ENCODE results near the gene TNRC6B.

TNRC6B gene

GRCh38 chr22:40332319-40332781 lies 154.6 kb downstream of the TNRC6B start:
- Mint-ChIP-seq H3K27ac (peak overlapping the region; percentile 79), H3K36me3 (ENCODE audit: low read depth) (peaks cover 7% of the 10 kb centered on the region), H3K4me3 (peak overlapping the region; percentile 51), H3K4me1 (ENCODE audit: low read depth) (peaks cover 91% of the 10 kb centered on the region), H3K9me3 (no peaks in the 10 kb centered on the region), H3K27me3 (no peaks in the 10 kb centered on the region)
- no peak for DNase-seq

DNA sequence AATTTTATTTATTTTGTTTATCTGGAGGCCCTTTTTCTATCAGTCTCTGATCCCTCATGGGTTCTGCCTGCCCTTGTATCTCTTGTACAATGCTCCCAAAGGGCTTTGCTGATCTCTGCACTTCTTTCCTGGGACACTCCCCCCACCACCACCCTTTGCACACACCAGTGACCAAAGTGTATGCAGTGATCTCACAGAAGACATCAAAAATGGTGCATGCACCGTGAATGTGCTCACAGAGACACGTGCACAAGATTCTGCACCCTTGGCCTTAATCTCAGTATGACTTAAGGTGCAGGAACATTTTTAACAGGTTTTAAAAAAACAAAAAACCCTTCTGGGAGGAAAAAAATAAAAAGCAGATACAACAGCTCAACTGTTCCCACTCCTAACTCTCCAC lies 156.3 kb downstream of the TNRC6B start:
- H3K27me3 Mint-ChIP-seq = no peaks in the 10 kb centered on the region
- no peaks in the 10 kb centered on the region for H3K9me3 Mint-ChIP-seq
- peaks cover 6% of the 10 kb centered on the region for H3K36me3 Mint-ChIP-seq (ENCODE audit: low read depth)
- no peak overlapping the region for H3K4me3 Mint-ChIP-seq
- peaks cover 85% of the 10 kb centered on the region for H3K4me1 Mint-ChIP-seq (ENCODE audit: low read depth)
- peak overlapping the region; percentile 86 for H3K27ac Mint-ChIP-seq
- no peak for DNase-seq

- Mint-ChIP-seq H3K4me3 (peak overlapping the region; percentile 49), H3K27ac (peak overlapping the region; percentile 86), H3K4me1 (ENCODE audit: low read depth) (peaks cover 76% of the 10 kb centered on the region), H3K9me3 (no peaks in the 10 kb centered on the region), H3K27me3 (no peaks in the 10 kb centered on the region), H3K36me3 (ENCODE audit: low read depth) (peaks cover 6% of the 10 kb centered on the region)
- no peak for DNase-seq
Observed at GRCh38 chr22:40334899-40335298, 157.2 kb downstream of the TNRC6B start.

GRCh38 chr22:40335358-40335757 lies 157.6 kb downstream of the TNRC6B start:
- no peak for DNase-seq
- no peak overlapping the region for H3K4me3 Mint-ChIP-seq
- peaks cover 74% of the 10 kb centered on the region for H3K4me1 Mint-ChIP-seq (ENCODE audit: low read depth)
- H3K27me3 Mint-ChIP-seq = no peaks in the 10 kb centered on the region
- no peaks in the 10 kb centered on the region for H3K9me3 Mint-ChIP-seq
- peak overlapping the region; percentile 86 for H3K27ac Mint-ChIP-seq
- H3K36me3 Mint-ChIP-seq (ENCODE audit: low read depth) = peaks cover 6% of the 10 kb centered on the region

DNA sequence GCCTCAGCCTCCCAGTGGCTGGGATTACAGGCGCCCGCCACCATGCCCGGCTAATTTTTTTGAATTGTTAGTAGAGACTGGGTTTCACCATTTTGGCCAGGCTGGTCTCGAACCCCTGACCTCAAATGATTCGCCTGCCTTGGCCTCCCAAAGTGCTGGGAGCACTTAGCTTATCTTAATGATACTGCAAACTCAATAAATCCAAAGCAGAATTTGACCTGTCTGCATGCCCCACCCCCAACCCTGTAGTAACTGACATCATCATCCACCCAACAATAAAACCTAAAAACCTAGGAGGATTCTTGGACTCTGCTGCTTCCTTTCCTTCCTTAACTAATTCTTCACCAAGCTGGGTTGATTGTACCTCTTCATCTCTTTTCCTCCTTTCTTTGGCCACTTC lies 162.3 kb downstream of the TNRC6B start:
- Mint-ChIP-seq H3K9me3 (no peaks in the 10 kb centered on the region), H3K4me3 (no peak overlapping the region), H3K27me3 (no peaks in the 10 kb centered on the region), H3K36me3 (ENCODE audit: low read depth) (peaks cover 10% of the 10 kb centered on the region), H3K27ac (peak overlapping the region; percentile 30), H3K4me1 (ENCODE audit: low read depth) (peaks cover 58% of the 10 kb centered on the region)
- no peak for DNase-seq

DNA sequence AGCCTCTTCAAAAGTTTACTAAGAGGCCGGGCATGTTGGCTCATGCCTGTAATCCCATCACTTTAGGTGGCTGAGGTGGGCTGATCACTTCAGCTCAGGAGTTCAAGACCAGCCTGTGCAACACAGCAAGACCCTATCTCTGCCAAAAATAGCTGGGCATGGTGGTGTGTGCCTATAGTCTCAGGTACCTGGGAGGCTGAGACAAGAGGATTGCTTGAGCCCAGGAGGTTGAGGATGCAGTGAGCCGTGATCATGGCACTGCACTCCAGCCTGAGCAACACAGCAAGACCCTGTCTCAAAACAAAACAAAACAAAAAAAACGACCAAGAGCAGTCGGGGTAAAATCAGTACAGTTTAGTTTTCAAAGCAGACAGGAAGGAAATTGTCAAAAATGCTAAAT lies 163.9 kb downstream of the TNRC6B start:
- Mint-ChIP-seq H3K9me3 (no peaks in the 10 kb centered on the region), H3K27ac (peak overlapping the region; percentile 42), H3K4me1 (ENCODE audit: low read depth) (peaks cover 49% of the 10 kb centered on the region), H3K27me3 (no peaks in the 10 kb centered on the region), H3K4me3 (no peak overlapping the region), H3K36me3 (ENCODE audit: low read depth) (peaks cover 21% of the 10 kb centered on the region)
- DNase-seq = peak; percentile 19

- H3K27ac Mint-ChIP-seq = peak overlapping the region; percentile 85
- no peaks in the 10 kb centered on the region for H3K9me3 Mint-ChIP-seq
- H3K4me1 Mint-ChIP-seq (ENCODE audit: low read depth) = peaks cover 47% of the 10 kb centered on the region
- DNase-seq = peak; percentile 21
- no peak overlapping the region for H3K4me3 Mint-ChIP-seq
- no peaks in the 10 kb centered on the region for H3K27me3 Mint-ChIP-seq
- peaks cover 30% of the 10 kb centered on the region for H3K36me3 Mint-ChIP-seq (ENCODE audit: low read depth)
Observed at GRCh38 chr22:40342521-40342920, 164.8 kb downstream of the TNRC6B start.

- peaks cover 53% of the 10 kb centered on the region for H3K36me3 Mint-ChIP-seq (ENCODE audit: low read depth)
Observed at GRCh38 chr22:40345271-40345670, 167.5 kb downstream of the TNRC6B start.

DNA sequence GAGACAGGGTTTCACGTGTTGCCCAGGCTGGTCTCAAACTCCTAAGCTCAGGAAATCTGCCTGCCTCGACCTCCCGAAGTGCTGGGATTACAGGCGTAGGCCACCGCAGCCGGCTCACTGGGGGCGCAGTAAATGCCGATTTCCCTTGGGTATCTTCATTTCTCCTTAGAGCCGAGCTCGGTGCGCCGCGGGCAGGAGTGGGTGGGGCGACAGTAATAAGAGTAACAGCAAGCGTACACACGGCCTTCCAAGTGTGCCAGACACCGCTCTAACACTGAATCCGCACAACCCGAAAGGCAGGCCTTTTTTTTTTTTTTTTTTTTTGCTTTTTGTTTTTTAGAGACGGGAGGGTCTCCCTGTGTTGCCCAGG lies 168.1 kb downstream of the TNRC6B start:
- H3K27ac Mint-ChIP-seq = peak overlapping the region; percentile 99
- no peaks in the 10 kb centered on the region for H3K9me3 Mint-ChIP-seq
- H3K4me3 Mint-ChIP-seq = peak overlapping the region; percentile 99

More at GRCh38 chr22:40345271-40345670, 167.5 kb downstream of the TNRC6B start:
- H3K27me3 Mint-ChIP-seq = no peaks in the 10 kb centered on the region
- H3K9me3 Mint-ChIP-seq = no peaks in the 10 kb centered on the region
- peaks cover 54% of the 10 kb centered on the region for H3K4me1 Mint-ChIP-seq (ENCODE audit: low read depth)
- peak overlapping the region; percentile 99 for H3K27ac Mint-ChIP-seq
- H3K4me3 Mint-ChIP-seq = peak overlapping the region; percentile 99
- peak; percentile 46 for DNase-seq

GRCh38 chr22:40346185-40347118 lies 168.7 kb downstream of the TNRC6B start, which contains the start of gene ADSL:
TSS of gene ADSL (plus strand) at chr22:40346500. CDS start at chr22:40346559, 59 bp downstream.
- H3K27me3 Mint-ChIP-seq = no peaks in the 10 kb centered on the region
- no peaks in the 10 kb centered on the region for H3K9me3 Mint-ChIP-seq
- H3K4me3 Mint-ChIP-seq = peak within 1 kb of the TSS; percentile 99
- peak within 1 kb of the TSS; percentile 99 for H3K27ac Mint-ChIP-seq
- H3K36me3 Mint-ChIP-seq (ENCODE audit: low read depth) = peaks cover 62% of the 10 kb centered on the region
- peak; percentile 94 for DNase-seq
- H3K4me1 Mint-ChIP-seq (ENCODE audit: low read depth) = peaks cover 52% of the 10 kb centered on the region

More for the DNA sequence above, 168.1 kb downstream of the TNRC6B start:
- H3K36me3 Mint-ChIP-seq (ENCODE audit: low read depth) = peaks cover 58% of the 10 kb centered on the region
- peaks cover 52% of the 10 kb centered on the region for H3K4me1 Mint-ChIP-seq (ENCODE audit: low read depth)
- peak; percentile 77 for DNase-seq
- H3K27me3 Mint-ChIP-seq = no peaks in the 10 kb centered on the region

DNA sequence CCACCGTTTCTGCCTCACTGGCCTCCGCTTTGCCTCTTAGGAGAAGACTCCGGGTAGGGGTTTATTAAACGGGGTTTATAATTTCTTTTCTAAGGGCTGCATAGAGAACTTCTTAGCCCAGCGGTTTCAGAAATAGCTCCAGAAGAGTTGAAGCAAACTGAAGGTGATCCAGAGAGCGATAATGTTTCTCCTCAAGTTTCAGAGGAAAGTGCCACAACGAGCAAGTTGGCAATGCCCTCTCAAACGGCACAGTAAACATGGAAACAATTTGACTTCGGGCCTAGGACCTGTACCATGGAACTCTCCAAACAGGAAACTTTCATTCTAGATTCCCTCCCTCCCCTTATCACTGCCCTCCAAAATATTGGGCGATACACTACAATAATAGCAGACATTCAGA lies 169.6 kb downstream of the TNRC6B start:
- no peaks in the 10 kb centered on the region for H3K27me3 Mint-ChIP-seq
- peak overlapping the region; percentile 99 for H3K27ac Mint-ChIP-seq
- H3K4me1 Mint-ChIP-seq (ENCODE audit: low read depth) = peaks cover 48% of the 10 kb centered on the region

GRCh38 chr22:40348025-40348658 lies 170.4 kb downstream of the TNRC6B start:
- DNase-seq = peak; percentile 72
- H3K4me1 Mint-ChIP-seq (ENCODE audit: low read depth) = peaks cover 43% of the 10 kb centered on the region
- peak overlapping the region; percentile 99 for H3K27ac Mint-ChIP-seq
- peaks cover 79% of the 10 kb centered on the region for H3K36me3 Mint-ChIP-seq (ENCODE audit: low read depth)
- peak overlapping the region; percentile 99 for H3K4me3 Mint-ChIP-seq
- H3K9me3 Mint-ChIP-seq = no peaks in the 10 kb centered on the region
- no peaks in the 10 kb centered on the region for H3K27me3 Mint-ChIP-seq

More for the DNA sequence above, 169.6 kb downstream of the TNRC6B start:
- Mint-ChIP-seq H3K4me3 (peak overlapping the region; percentile 99), H3K36me3 (ENCODE audit: low read depth) (peaks cover 71% of the 10 kb centered on the region), H3K9me3 (no peaks in the 10 kb centered on the region)
- DNase-seq = no peak

GRCh38 chr22:40352763-40353162 lies 175.0 kb downstream of the TNRC6B start:
- Mint-ChIP-seq H3K27me3 (no peaks in the 10 kb centered on the region), H3K27ac (no peak overlapping the region), H3K9me3 (no peaks in the 10 kb centered on the region), H3K36me3 (ENCODE audit: low read depth) (peaks cover 96% of the 10 kb centered on the region), H3K4me3 (no peak overlapping the region), H3K4me1 (ENCODE audit: low read depth) (peaks cover 33% of the 10 kb centered on the region)
- no peak for DNase-seq

- Mint-ChIP-seq H3K4me1 (ENCODE audit: low read depth) (peaks cover 7% of the 10 kb centered on the region), H3K36me3 (ENCODE audit: low read depth) (peaks cover 100% of the 10 kb centered on the region), H3K4me3 (no peak overlapping the region), H3K27ac (peak overlapping the region; percentile 16), H3K9me3 (no peaks in the 10 kb centered on the region), H3K27me3 (no peaks in the 10 kb centered on the region)
- DNase-seq = no peak
Observed at GRCh38 chr22:40361100-40361499, 183.4 kb downstream of the TNRC6B start.
